Gastroesophageal sphincter (tissue), 3 donors: ENCODE data around the gene PARD3.

ENCODE experiments used
- EP300 ChIP-seq: sonication (generic); formaldehyde crosslinking; IDR thresholded peaks from one replicate; pipeline ENCODE4 v1.6.1; 2017; ENCODE audit warnings: antibody characterized with exemption, mild to moderate bottlenecking
- POLR2A ChIP-seq, 2 donors: fragments of 450-650 bp; IDR thresholded peaks; one replicate each; pipeline ENCODE4 v1.6.1; 2017; ENCODE audit warnings: antibody characterized with exemption in 2 of 2, mild to moderate bottlenecking in 2 of 2, moderate library complexity in 1 of 2
- TF ChIP-seq, protein P1 (sequence below), 4 experiments: fragments of 200-600 bp in 2 of 4; fragments of 450-650 bp in 2 of 4; sonication (generic) in 1 of 4; IDR thresholded peaks; one replicate each; pipeline ENCODE4 v1.5.1; 2017 to 2019; ENCODE audit warnings: antibody characterized with exemption in 4 of 4, mild to moderate bottlenecking in 2 of 4, moderate library complexity in 2 of 4

DNA sequence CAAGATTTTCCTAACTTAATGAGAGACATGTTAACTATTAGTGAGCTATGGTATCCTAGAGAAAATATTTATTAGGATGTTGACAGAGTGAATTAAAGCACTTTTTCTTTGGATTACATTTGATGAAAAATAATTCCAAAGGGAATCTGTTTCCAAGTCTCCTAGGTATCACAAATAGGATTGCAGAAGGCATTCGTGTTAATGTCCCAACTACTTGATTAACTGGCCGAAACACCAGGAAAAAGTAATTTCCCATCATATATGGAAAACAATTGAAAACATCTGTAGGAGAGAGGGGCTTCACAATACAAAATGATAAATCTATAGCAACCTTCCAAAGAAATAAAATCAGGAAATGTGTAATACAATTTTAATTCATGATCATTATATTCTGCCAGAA lies 406.7 kb downstream of the PARD3 start:
- TF ChIP-seq POLR2A (IDR thresholded peaks at IDR 0.05) = no peak
- TF ChIP-seq, protein P1, sequence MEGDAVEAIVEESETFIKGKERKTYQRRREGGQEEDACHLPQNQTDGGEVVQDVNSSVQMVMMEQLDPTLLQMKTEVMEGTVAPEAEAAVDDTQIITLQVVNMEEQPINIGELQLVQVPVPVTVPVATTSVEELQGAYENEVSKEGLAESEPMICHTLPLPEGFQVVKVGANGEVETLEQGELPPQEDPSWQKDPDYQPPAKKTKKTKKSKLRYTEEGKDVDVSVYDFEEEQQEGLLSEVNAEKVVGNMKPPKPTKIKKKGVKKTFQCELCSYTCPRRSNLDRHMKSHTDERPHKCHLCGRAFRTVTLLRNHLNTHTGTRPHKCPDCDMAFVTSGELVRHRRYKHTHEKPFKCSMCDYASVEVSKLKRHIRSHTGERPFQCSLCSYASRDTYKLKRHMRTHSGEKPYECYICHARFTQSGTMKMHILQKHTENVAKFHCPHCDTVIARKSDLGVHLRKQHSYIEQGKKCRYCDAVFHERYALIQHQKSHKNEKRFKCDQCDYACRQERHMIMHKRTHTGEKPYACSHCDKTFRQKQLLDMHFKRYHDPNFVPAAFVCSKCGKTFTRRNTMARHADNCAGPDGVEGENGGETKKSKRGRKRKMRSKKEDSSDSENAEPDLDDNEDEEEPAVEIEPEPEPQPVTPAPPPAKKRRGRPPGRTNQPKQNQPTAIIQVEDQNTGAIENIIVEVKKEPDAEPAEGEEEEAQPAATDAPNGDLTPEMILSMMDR (IDR thresholded peaks at IDR 0.05) = no peak
- no peak for TF ChIP-seq EP300
